Suprapubic skin (tissue), 4 donors: Measurements from ENCODE around the gene CFAP99. TPM values are rescaled to one million over a fixed set of nuclear protein-coding genes. Genes with fewer than 3 reads are reported as not detected.

Experiments
- DNase-seq, 2 donors: peaks; one replicate each; pipeline ENCODE4 v3.0.0-alpha.2; 2019; ENCODE audit warnings: low spot score in 2 of 2
- H3K27ac ChIP-seq: fragments of 200-600 bp; sonication (generic); one replicate; pipeline ENCODE4 v1.5.1; 2019
- H3K27me3 ChIP-seq: fragments of 200-600 bp; sonication (generic); one replicate; pipeline ENCODE4 v1.5.1; 2019
- H3K36me3 ChIP-seq: fragments of 200-600 bp; sonication (generic); one replicate; pipeline ENCODE4 v1.5.1; 2019
- H3K4me1 ChIP-seq: fragments of 200-600 bp; sonication (generic); one replicate; pipeline ENCODE4 v1.5.1; 2019
- H3K4me3 ChIP-seq: fragments of 200-600 bp; sonication (generic); one replicate; pipeline ENCODE4 v1.5.1; 2019; ENCODE audit warnings: mild to moderate bottlenecking
- H3K9me3 ChIP-seq: fragments of 200-600 bp; sonication (generic); one replicate; pipeline ENCODE4 v1.5.1; 2019
- CTCF ChIP-seq, 2 donors: fragments of 200-600 bp in 1 of 2; fragments of 450-650 bp in 1 of 2; sonication (generic) in 1 of 2; IDR thresholded peaks; one replicate each; pipeline ENCODE4 v1.5.1; 2016 to 2019; ENCODE audit warnings: antibody characterized with exemption in 2 of 2, mild to moderate bottlenecking in 1 of 2, moderate library complexity in 1 of 2
- EP300 ChIP-seq: sonication (generic); formaldehyde crosslinking; IDR thresholded peaks from one replicate; pipeline ENCODE4 v1.6.1; 2017; ENCODE audit warnings: antibody characterized with exemption
- POLR2A ChIP-seq, 2 donors: fragments of 450-650 bp; IDR thresholded peaks; one replicate each; pipeline ENCODE4 v1.6.1; 2017; ENCODE audit warnings: antibody characterized with exemption in 2 of 2, mild to moderate bottlenecking in 2 of 2, moderate library complexity in 2 of 2
- POLR2AphosphoS5 ChIP-seq, 3 donors: sonication (generic); formaldehyde crosslinking; IDR thresholded peaks; one replicate each; pipeline ENCODE4 v1.6.1; 2017; ENCODE audit warnings: antibody characterized with exemption in 3 of 3
- WGBS: methylation state at CpG from one replicate; pipeline ENCODE4 v1.1.5; 2018; 5-methylcytosine and 5-hydroxymethylcytosine counted together
- total RNA-seq, 4 donors: library from RNA; depleted of rRNA; stranded (reverse); fragments of >200 nt; gene quantifications; one replicate each; pipeline ENCODE4 v1.1.0, GENCODE V29; 2016

CFAP99 gene
- total RNA-seq, 4 donors from 2014 or later = not detected

- Histone ChIP-seq H3K4me1 (peaks cover 20% of the 10 kb centered on the region), H3K27me3 (no peaks in the 10 kb centered on the region), H3K27ac (no peak overlapping the region), H3K4me3 (peak overlapping the region; percentile 37), H3K36me3 (no peaks in the 10 kb centered on the region), H3K9me3 (no peaks in the 10 kb centered on the region)
- DNase-seq = no peak
- no peak for TF ChIP-seq POLR2A (IDR thresholded peaks at IDR 0.05)
- TF ChIP-seq EP300 = no peak
- TF ChIP-seq POLR2AphosphoS5 (IDR thresholded peaks at IDR 0.05) = no peak
- no peak for TF ChIP-seq CTCF (IDR thresholded peaks at IDR 0.05)
- 10% methylated on average over 11 of the region's 27 CpGs for WGBS
Measured at GRCh38 chr4:2402048-2402842, 16.5 kb upstream of the CFAP99 start.

GRCh38 chr4:2402941-2403340 lies 15.8 kb upstream of the CFAP99 start:
- H3K9me3 ChIP-seq = no peaks in the 10 kb centered on the region
- H3K27me3 ChIP-seq = no peaks in the 10 kb centered on the region
- H3K4me1 ChIP-seq = peaks cover 20% of the 10 kb centered on the region
- DNase-seq = no peak
- WGBS = 79% methylated on average over 7 of the region's 7 CpGs
- no peak overlapping the region for H3K27ac ChIP-seq
- H3K36me3 ChIP-seq = no peaks in the 10 kb centered on the region
- TF ChIP-seq CTCF (IDR thresholded peaks at IDR 0.05) = no peak
- TF ChIP-seq EP300 = no peak
- no peak for TF ChIP-seq POLR2AphosphoS5 (IDR thresholded peaks at IDR 0.05)
- no peak for TF ChIP-seq POLR2A (IDR thresholded peaks at IDR 0.05)
- peak overlapping the region; percentile 37 for H3K4me3 ChIP-seq

- no peak overlapping the region for H3K4me3 ChIP-seq
- H3K27ac ChIP-seq = no peak overlapping the region
- H3K27me3 ChIP-seq = no peaks in the 10 kb centered on the region
- no peaks in the 10 kb centered on the region for H3K9me3 ChIP-seq
- H3K4me1 ChIP-seq = peaks cover 21% of the 10 kb centered on the region
- TF ChIP-seq POLR2A (IDR thresholded peaks at IDR 0.05) (no peak), EP300 (no peak), POLR2AphosphoS5 (IDR thresholded peaks at IDR 0.05) (no peak), CTCF (IDR thresholded peaks at IDR 0.05) (no peak)
- WGBS = 77% methylated on average over 10 of the region's 10 CpGs
- H3K36me3 ChIP-seq = no peaks in the 10 kb centered on the region
- no peak for DNase-seq
Measured at GRCh38 chr4:2406406-2406805, 12.3 kb upstream of the CFAP99 start.

- H3K9me3 ChIP-seq = no peaks in the 10 kb centered on the region
- no peak for TF ChIP-seq POLR2AphosphoS5 (IDR thresholded peaks at IDR 0.05)
- TF ChIP-seq CTCF (IDR thresholded peaks at IDR 0.05) = no peak
- no peak for TF ChIP-seq POLR2A (IDR thresholded peaks at IDR 0.05)
- TF ChIP-seq EP300 = no peak
- H3K27ac ChIP-seq = no peak overlapping the region
- 76% methylated on average over 7 of the region's 7 CpGs for WGBS
- no peaks in the 10 kb centered on the region for H3K36me3 ChIP-seq
- peaks cover 21% of the 10 kb centered on the region for H3K4me1 ChIP-seq
- no peaks in the 10 kb centered on the region for H3K27me3 ChIP-seq
- no peak for DNase-seq
- H3K4me3 ChIP-seq = no peak overlapping the region
Measured at GRCh38 chr4:2406920-2407319, 11.8 kb upstream of the CFAP99 start.

GRCh38 chr4:2407991-2408342 lies 10.8 kb upstream of the CFAP99 start:
- no peak for TF ChIP-seq POLR2AphosphoS5 (IDR thresholded peaks at IDR 0.05)
- TF ChIP-seq POLR2A (IDR thresholded peaks at IDR 0.05) = no peak
- no peak for TF ChIP-seq CTCF (IDR thresholded peaks at IDR 0.05)
- Histone ChIP-seq H3K4me3 (no peak overlapping the region), H3K9me3 (no peaks in the 10 kb centered on the region), H3K27ac (no peak overlapping the region), H3K27me3 (no peaks in the 10 kb centered on the region), H3K36me3 (no peaks in the 10 kb centered on the region), H3K4me1 (peaks cover 21% of the 10 kb centered on the region)
- WGBS = 95% methylated on average over 3 of the region's 3 CpGs
- no peak for DNase-seq
